Frontal cortex (tissue), 4 donors: ENCODE results near the gene MYMK. TPM values are rescaled to one million over a fixed set of nuclear protein-coding genes. Genes with fewer than 3 reads are reported as not detected.

Source experiments
- DNase-seq, 2 donors: peaks; one replicate each; pipeline ENCODE4 v3.0.0; 2012; ENCODE audit warnings: low spot score in 2 of 2
- FAIRE-seq: peaks from 2 replicates; lab custom pipeline; 2012; peaks lifted over from hg19 to GRCh38; lab: Jason Lieb, UNC
- total RNA-seq: library from RNA; depleted of rRNA; stranded (reverse); fragments of >200 nt; gene quantifications from one replicate; pipeline ENCODE4 v1.2.3, GENCODE V29; 2014
- donor health status: control.
- donor health status: control.
- donor health status: control.

MYMK gene
- total RNA-seq, 1 donor from 2014 or later, result not detected

- no peak for FAIRE-seq
- DNase-seq, result peak in 1 of 2 donors; percentile 47
Observed at GRCh38 chr9:133560311-133560710, 35.6 kb upstream of the MYMK start.

GRCh38 chr9:133558191-133559126, 33.7 kb upstream of the MYMK start:
- FAIRE-seq (no peak), DNase-seq (peak; percentile 55 to 74)

GRCh38 chr9:133557581-133557980, 32.8 kb upstream of the MYMK start:
- FAIRE-seq (no peak), DNase-seq (no peak)

GRCh38 chr9:133556354-133556753, 31.6 kb upstream of the MYMK start:
- no peak for DNase-seq
- no peak for FAIRE-seq

GRCh38 chr9:133554729-133555128, 30.0 kb upstream of the MYMK start:
- no peak for FAIRE-seq

GRCh38 chr9:133553973-133554713, 29.4 kb upstream of the MYMK start:
- DNase-seq (no peak), FAIRE-seq (no peak)

More at GRCh38 chr9:133554729-133555128, 30.0 kb upstream of the MYMK start:
- DNase-seq, result no peak

- no peak for FAIRE-seq
- no peak for DNase-seq
Observed at GRCh38 chr9:133553123-133553522, 28.4 kb upstream of the MYMK start.

- no peak for FAIRE-seq
Observed at GRCh38 chr9:133552236-133552635, 27.5 kb upstream of the MYMK start.

GRCh38 chr9:133551446-133551845, 26.7 kb upstream of the MYMK start:
- DNase-seq, result no peak
- no peak for FAIRE-seq

More at GRCh38 chr9:133552236-133552635, 27.5 kb upstream of the MYMK start:
- no peak for DNase-seq

- no peak for DNase-seq
- no peak for FAIRE-seq
Observed at GRCh38 chr9:133547116-133547515, 22.4 kb upstream of the MYMK start.

GRCh38 chr9:133546287-133546680, 21.5 kb upstream of the MYMK start:
- FAIRE-seq (no peak), DNase-seq (no peak)

GRCh38 chr9:133545494-133546286, 20.9 kb upstream of the MYMK start:
- DNase-seq (no peak), FAIRE-seq (no peak)

- peak in 1 of 2 donors; percentile 22 for DNase-seq
- FAIRE-seq, result no peak
Observed at GRCh38 chr9:133543772-133544467, 19.2 kb upstream of the MYMK start.

- DNase-seq (peak in 1 of 2 donors; percentile 6), FAIRE-seq (no peak)
Observed at GRCh38 chr9:133542002-133542401, 17.2 kb upstream of the MYMK start.

GRCh38 chr9:133540698-133541025, 15.9 kb upstream of the MYMK start:
- FAIRE-seq (no peak), DNase-seq (no peak)

GRCh38 chr9:133539991-133540697, 15.4 kb upstream of the MYMK start:
- FAIRE-seq (no peak), DNase-seq (peak; percentile 38 to 48)

- DNase-seq (peak; percentile 67 to 73), FAIRE-seq (no peak)
Observed at GRCh38 chr9:133538851-133539833, 14.4 kb upstream of the MYMK start.

- DNase-seq, result no peak
- no peak for FAIRE-seq
Observed at GRCh38 chr9:133538176-133538575, 13.4 kb upstream of the MYMK start.
